Measurements from ENCODE around the gene FBRS. TPM values are rescaled to one million over a fixed set of nuclear protein-coding genes. Genes with fewer than 3 reads are reported as not detected.

The FBRS gene
- total and polyA plus RNA-seq, 2 of the 13 experiments (the other 11 are each of a cell fraction or from before 2014, with no cell fraction given), result 13.7 to 16.2 TPM

DNA sequence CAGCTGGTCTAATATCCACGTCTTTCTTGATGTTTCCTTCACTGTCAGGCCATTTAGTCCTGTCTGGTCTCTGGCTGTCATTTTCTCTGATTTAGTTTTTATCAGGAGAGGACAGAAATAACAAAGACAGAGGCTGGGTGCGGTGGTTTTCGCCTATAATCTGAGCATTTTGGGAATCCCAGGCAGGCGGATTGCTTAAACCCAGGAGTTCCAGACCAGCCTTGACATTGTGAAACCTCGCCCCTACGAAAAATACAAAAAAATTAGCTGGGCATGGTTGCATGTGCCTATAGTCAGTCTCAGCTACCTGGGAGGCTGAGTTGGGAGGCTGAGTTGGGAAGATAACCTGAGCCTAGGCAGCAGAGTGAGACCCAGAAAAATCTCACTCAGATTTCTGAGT, 47.8 kb downstream of the FBRS start:
- intact Hi-C loops (cut with micrococcal nuclease; ENCODE audit: unreplicated experiment), result no loop called here
- POLR2A ChIA-PET, result interaction anchor here (1.7 kb wide), 1 partner anchor 42 kb away, joined by 5 read pairs; the partner anchor contains the start of gene PHKG2

More for the DNA sequence above, 47.8 kb downstream of the FBRS start:
- H3K4me3 ChIP-seq (replicated peaks in 1 of 3; ENCODE audit: insufficient read depth in 1 of 3, low read depth in 2 of 3, low read length in 3 of 3), result no peak overlapping the region
- H3K27ac ChIP-seq (ENCODE audit: extremely low read length, insufficient read depth, low read length), result no peak overlapping the region
- H3K9ac ChIP-seq (ENCODE audit: insufficient read depth, low read depth, low read length), result no peak overlapping the region
- H2AFZ ChIP-seq (ENCODE audit: low read length), result no peak overlapping the region
- H3K4me2 ChIP-seq (ENCODE audit: low read depth, low read length), result no peak overlapping the region
- over 99% methylated on average over 6 of the region's 6 CpGs for WGBS (ENCODE audit: low lambda C conversion rate)
- in situ Hi-C loops (cut with HindIII; ENCODE audit: extremely low pct_ligation_motif_present, low pct_unique_long_range_greater_than_20kb), result no loop called here
- BruUV-seq (replicated peaks), result no TSS peak
- H3K27me3 ChIP-seq (ENCODE audit: control insufficient read depth in 1 of 2, insufficient read depth in 2 of 2, low read length in 2 of 2), result no peaks in the 10 kb centered on the region
- no peaks in the 10 kb centered on the region for H3K4me1 ChIP-seq (ENCODE audit: insufficient read depth, low read length)
- FAIRE-seq (no peak), ATAC-seq (no peak), DNase-seq (ENCODE audit: low spot score) (no peak)
- peaks cover 59 to 93% of the 10 kb centered on the region in 2 experiments for H3K36me3 ChIP-seq (replicated peaks in 1 of 2; ENCODE audit: control insufficient read depth in 1 of 2, insufficient read depth in 2 of 2, low read length in 2 of 2)
- CTCF ChIA-PET (ENCODE audit: low intra/inter-chr PET ratio, low total read pairs), result no interaction called here
- H3K9me3 ChIP-seq (ENCODE audit: low read length), result no peaks in the 10 kb centered on the region
- TF ChIP-seq ZEB1 (IDR thresholded peaks at IDR 0.05; ENCODE audit: insufficient replicate concordance, low read depth) (no peak), SMARCE1 (IDR thresholded peaks at IDR 0.05; ENCODE audit: borderline replicate concordance) (no peak), ZNF205 (CRISPR knock-in tag; IDR thresholded peaks at IDR 0.05) (no peak), CBFB (CRISPR knock-in tag; IDR thresholded peaks at IDR 0.05) (no peak), ZNF451 (CRISPR knock-in tag; IDR thresholded peaks at IDR 0.05) (no peak), MZF1 (CRISPR knock-in tag; IDR thresholded peaks at IDR 0.05; ENCODE audit: borderline replicate concordance) (no peak), SOX13 (IDR thresholded peaks at IDR 0.05) (no peak), SOX13 (CRISPR knock-in tag; conservative IDR thresholded peaks at IDR 0.05 in 1 of 2, IDR thresholded peaks at IDR 0.05 in 1 of 2) (no peak), EP300 (IDR thresholded peaks at IDR 0.05; ENCODE audit: low read depth in 2 of 2, low read length in 2 of 2) (no peak), EP300 (CRISPR knock-in tag; IDR thresholded peaks at IDR 0.05; ENCODE audit: borderline replicate concordance) (no peak)
- TF ChIP-seq, protein P1, sequence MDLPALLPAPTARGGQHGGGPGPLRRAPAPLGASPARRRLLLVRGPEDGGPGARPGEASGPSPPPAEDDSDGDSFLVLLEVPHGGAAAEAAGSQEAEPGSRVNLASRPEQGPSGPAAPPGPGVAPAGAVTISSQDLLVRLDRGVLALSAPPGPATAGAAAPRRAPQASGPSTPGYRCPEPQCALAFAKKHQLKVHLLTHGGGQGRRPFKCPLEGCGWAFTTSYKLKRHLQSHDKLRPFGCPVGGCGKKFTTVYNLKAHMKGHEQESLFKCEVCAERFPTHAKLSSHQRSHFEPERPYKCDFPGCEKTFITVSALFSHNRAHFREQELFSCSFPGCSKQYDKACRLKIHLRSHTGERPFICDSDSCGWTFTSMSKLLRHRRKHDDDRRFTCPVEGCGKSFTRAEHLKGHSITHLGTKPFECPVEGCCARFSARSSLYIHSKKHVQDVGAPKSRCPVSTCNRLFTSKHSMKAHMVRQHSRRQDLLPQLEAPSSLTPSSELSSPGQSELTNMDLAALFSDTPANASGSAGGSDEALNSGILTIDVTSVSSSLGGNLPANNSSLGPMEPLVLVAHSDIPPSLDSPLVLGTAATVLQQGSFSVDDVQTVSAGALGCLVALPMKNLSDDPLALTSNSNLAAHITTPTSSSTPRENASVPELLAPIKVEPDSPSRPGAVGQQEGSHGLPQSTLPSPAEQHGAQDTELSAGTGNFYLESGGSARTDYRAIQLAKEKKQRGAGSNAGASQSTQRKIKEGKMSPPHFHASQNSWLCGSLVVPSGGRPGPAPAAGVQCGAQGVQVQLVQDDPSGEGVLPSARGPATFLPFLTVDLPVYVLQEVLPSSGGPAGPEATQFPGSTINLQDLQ (CRISPR knock-in tag; IDR thresholded peaks at IDR 0.05), result no peak
- TF ChIP-seq, protein P2, sequence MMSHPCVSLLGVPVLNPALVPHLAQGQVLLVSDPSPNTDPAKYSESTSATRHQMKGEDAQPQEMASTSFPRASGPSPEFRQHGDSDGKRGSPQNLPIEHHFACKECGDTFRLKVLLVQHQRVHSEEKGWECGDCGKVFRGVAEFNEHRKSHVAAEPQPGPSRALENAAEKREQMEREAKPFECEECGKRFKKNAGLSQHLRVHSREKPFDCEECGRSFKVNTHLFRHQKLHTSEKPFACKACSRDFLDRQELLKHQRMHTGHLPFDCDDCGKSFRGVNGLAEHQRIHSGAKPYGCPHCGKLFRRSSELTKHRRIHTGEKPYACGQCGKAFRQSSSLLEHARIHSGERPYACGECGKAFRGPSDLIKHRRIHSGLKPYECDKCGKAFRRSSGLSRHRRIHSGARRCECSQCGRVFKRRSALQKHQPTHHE (CRISPR knock-in tag; IDR thresholded peaks at IDR 0.05; ENCODE audit: borderline replicate concordance), result no peak
- TF ChIP-seq, protein P3, sequence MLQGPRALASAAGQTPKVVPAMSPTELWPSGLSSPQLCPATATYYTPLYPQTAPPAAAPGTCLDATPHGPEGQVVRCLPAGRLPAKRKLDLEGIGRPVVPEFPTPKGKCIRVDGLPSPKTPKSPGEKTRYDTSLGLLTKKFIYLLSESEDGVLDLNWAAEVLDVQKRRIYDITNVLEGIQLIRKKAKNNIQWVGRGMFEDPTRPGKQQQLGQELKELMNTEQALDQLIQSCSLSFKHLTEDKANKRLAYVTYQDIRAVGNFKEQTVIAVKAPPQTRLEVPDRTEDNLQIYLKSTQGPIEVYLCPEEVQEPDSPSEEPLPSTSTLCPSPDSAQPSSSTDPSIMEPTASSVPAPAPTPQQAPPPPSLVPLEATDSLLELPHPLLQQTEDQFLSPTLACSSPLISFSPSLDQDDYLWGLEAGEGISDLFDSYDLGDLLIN (CRISPR knock-in tag; IDR thresholded peaks at IDR 0.05; ENCODE audit: borderline replicate concordance), result no peak
- peaks cover 7% of the 10 kb centered on the region for H3K79me2 ChIP-seq (ENCODE audit: insufficient read depth, low read length)
- H4K20me1 ChIP-seq (ENCODE audit: insufficient read depth, low read length), result no peaks in the 10 kb centered on the region
